H1 (cell line): ENCODE measurements around the gene MYLK3. TPM values are rescaled to one million over a fixed set of nuclear protein-coding genes. Genes with fewer than 3 reads are reported as not detected.

ENCODE experiments used
- BACH1 ChIP-seq: IDR thresholded peaks from 2 replicates; pipeline ENCODE4 v1.6.1; 2012; ENCODE audit warnings: low read length, improper control_type of control experiment
- JUN ChIP-seq: IDR thresholded peaks from 2 replicates; pipeline ENCODE4 v1.6.1; 2011; ENCODE audit warnings: low read depth, mild to moderate bottlenecking, improper control_type of control experiment, low read length
- KDM4A ChIP-seq: IDR thresholded peaks from one replicate; pipeline ENCODE4 v1.7.1; 2012; ENCODE audit warnings: low read depth, mild to moderate bottlenecking, moderate library complexity, low read length, inconsistent platforms; ENCODE audit not compliant: severe bottlenecking
- POLR2A ChIP-seq, 2 experiments: IDR thresholded peaks; 1 replicate in 1 of 2; 2 replicates in 1 of 2; pipeline ENCODE4 v1.6.1; 2011; ENCODE audit warnings: low read depth in 2 of 2, low read length in 2 of 2, mild to moderate bottlenecking in 2 of 2; ENCODE audit errors: control extremely low read depth in 1 of 2
- POU5F1 ChIP-seq: IDR thresholded peaks from 2 replicates; pipeline ENCODE4 v1.6.1; 2011; ENCODE audit warnings: low read depth, mild to moderate bottlenecking, low read length, moderate library complexity
- RBBP5 ChIP-seq: IDR thresholded peaks from 2 replicates; pipeline ENCODE4 v1.7.1; 2012; ENCODE audit warnings: low read depth, mild to moderate bottlenecking, inconsistent platforms, low read length, moderate library complexity, borderline replicate concordance
- RFX5 ChIP-seq: IDR thresholded peaks from 2 replicates; pipeline ENCODE4 v1.6.1; 2011; ENCODE audit warnings: low read depth, low read length, improper control_type of control experiment, borderline replicate concordance
- TBP ChIP-seq: IDR thresholded peaks from 2 replicates; pipeline ENCODE4 v1.6.1; 2011; ENCODE audit warnings: low read depth, low read length, improper control_type of control experiment
- TEAD4 ChIP-seq: IDR thresholded peaks from 2 replicates; pipeline ENCODE4 v1.6.1; 2012; ENCODE audit warnings: low read depth, low read length, inconsistent platforms, mixed read lengths
- ZNF274 ChIP-seq: IDR thresholded peaks from 2 replicates; pipeline ENCODE4 v1.7.0; 2012; ENCODE audit warnings: low read length, borderline replicate concordance; ENCODE audit errors: extremely low read depth
- polyA plus RNA-seq, 7 experiments: library from polyadenylated mRNA; depleted of rRNA in 3 of 7; stranded (reverse) in 5 of 7; unstranded in 2 of 7; fragments of >200 nt in 5 of 7; fragments of 200-250 nt in 2 of 7; gene quantifications; 1 replicate in 5 of 7; 2 replicates in 1 of 7; 4 replicates in 1 of 7; pipeline versions ENCODE4 v1.2.1 to v1.2.3, GENCODE V29; 2011 to 2013; ENCODE audit warnings: missing spikeins in 2 of 7, mixed read lengths in 2 of 7
- total RNA-seq: library from RNA; stranded (reverse); fragmentation: NEBNext Ultra II Directional; extraction: Animal tissue kit (Norgen Biotek cat#: 25700); gene quantifications from 2 replicates; pipeline ENCODE4 v1.2.1, GENCODE V29; 2021

Gene MYLK3
- total and polyA plus RNA-seq, 2 of the 8 experiments (the other 6 are each of a cell fraction or from before 2014, with no cell fraction given), result 0.14 to 0.35 TPM

GRCh38 chr16:46690281-46691178 lies 57.6 kb downstream of the MYLK3 start (continued):
- TF ChIP-seq POU5F1, result no peak
- TF ChIP-seq RBBP5, result no peak
- TF ChIP-seq ZNF274, result no peak
- TF ChIP-seq TEAD4, result no peak
- no peak for TF ChIP-seq POLR2A (IDR thresholded peaks at IDR 0.05; ENCODE audit: control extremely low read depth in 1 of 2, low read depth in 2 of 2, low read length in 2 of 2)
- no peak for TF ChIP-seq BACH1
- TF ChIP-seq RFX5, result no peak
- TF ChIP-seq TBP, result no peak
- TF ChIP-seq JUN, result no peak
- no peak for TF ChIP-seq KDM4A
